ENCODE results near the gene TAAR9. TPM values are rescaled to one million over a fixed set of nuclear protein-coding genes. Genes with fewer than 3 reads are reported as not detected.

The TAAR9 gene
- total and polyA plus RNA-seq, 2 donors (not counting 1 experiment from before 2014, with no cell fraction given) = not detected

DNA sequence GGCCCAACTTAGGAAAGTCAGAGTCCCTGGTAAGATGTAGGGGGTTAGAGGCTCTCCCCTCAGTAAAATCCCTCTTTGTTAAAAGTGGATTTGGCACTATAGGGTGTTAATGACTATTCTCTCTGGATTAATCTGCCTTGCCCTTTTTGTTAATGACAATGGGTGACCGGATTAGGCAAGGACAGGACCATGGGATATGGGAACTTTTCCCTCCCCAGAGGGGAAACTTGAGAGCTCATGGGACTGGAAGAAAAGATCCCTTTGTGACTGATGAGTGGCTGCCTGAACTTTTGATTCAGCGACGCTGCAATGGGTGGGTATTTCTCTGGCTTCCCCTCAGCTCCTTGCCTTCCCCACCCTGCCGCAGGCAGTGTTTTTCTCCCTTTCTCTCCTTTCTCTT lies 12.2 kb upstream of the TAAR9 start:
- TF ChIP-seq, protein P1, sequence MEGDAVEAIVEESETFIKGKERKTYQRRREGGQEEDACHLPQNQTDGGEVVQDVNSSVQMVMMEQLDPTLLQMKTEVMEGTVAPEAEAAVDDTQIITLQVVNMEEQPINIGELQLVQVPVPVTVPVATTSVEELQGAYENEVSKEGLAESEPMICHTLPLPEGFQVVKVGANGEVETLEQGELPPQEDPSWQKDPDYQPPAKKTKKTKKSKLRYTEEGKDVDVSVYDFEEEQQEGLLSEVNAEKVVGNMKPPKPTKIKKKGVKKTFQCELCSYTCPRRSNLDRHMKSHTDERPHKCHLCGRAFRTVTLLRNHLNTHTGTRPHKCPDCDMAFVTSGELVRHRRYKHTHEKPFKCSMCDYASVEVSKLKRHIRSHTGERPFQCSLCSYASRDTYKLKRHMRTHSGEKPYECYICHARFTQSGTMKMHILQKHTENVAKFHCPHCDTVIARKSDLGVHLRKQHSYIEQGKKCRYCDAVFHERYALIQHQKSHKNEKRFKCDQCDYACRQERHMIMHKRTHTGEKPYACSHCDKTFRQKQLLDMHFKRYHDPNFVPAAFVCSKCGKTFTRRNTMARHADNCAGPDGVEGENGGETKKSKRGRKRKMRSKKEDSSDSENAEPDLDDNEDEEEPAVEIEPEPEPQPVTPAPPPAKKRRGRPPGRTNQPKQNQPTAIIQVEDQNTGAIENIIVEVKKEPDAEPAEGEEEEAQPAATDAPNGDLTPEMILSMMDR (IDR thresholded peaks at IDR 0.05) = no peak
- TF ChIP-seq EZH2 (IDR thresholded peaks at IDR 0.05; ENCODE audit: borderline replicate concordance, insufficient read depth, low read depth, low read length, poor library complexity, severe bottlenecking) = no peak
- Histone ChIP-seq H3K9me3 (ENCODE audit: control extremely low read depth in 1 of 3, control insufficient read depth in 2 of 3, insufficient read depth in 1 of 3, low read length in 2 of 3) (no peaks in the 10 kb centered on the region), H3K27me3 (replicated peaks in 1 of 4; ENCODE audit: control extremely low read depth in 1 of 4, control insufficient read depth in 3 of 4, insufficient read depth in 4 of 4, low read length in 3 of 4) (no peaks in the 10 kb centered on the region), H2AFZ (ENCODE audit: insufficient read depth, low read depth, low read length, poor library complexity, severe bottlenecking) (no peak overlapping the region), H4K20me1 (ENCODE audit: control insufficient read depth, insufficient read depth, low read length, poor library complexity, severe bottlenecking) (no peaks in the 10 kb centered on the region), H3K4me1 (ENCODE audit: control insufficient read depth in 2 of 2, insufficient read depth in 2 of 2, low read length in 2 of 2) (peaks cover 3 to 4% of the 10 kb centered on the region in 2 donors), H3K9ac (ENCODE audit: low read length) (no peak overlapping the region), H3K79me2 (ENCODE audit: control insufficient read depth, insufficient read depth, low read length) (peaks cover 5% of the 10 kb centered on the region), H3K27ac (ENCODE audit: low read length in 2 of 2) (no peak overlapping the region), H3K4me3 (ENCODE audit: control extremely low read depth in 1 of 5, extremely low read depth in 1 of 5, insufficient read depth in 1 of 5, low read depth in 2 of 5, low read length in 4 of 5) (no peak overlapping the region), H3K36me3 (replicated peaks in 1 of 2; ENCODE audit: control extremely low read depth in 1 of 2, control insufficient read depth in 1 of 2, extremely low read depth in 1 of 2, insufficient read depth in 2 of 2, low read length in 1 of 2) (no peaks in the 10 kb centered on the region), H3K4me2 (replicated peaks; ENCODE audit: low read depth, low read length, poor library complexity, severe bottlenecking) (no peak overlapping the region)
- H3K4me1 Mint-ChIP-seq = peaks cover 6% of the 10 kb centered on the region
- H3K27me3 Mint-ChIP-seq = no peaks in the 10 kb centered on the region
- no peak for ATAC-seq (ENCODE audit: low read depth)
- WGBS (ENCODE audit: insufficient coverage) = 50% methylated on average over 2 of the region's 4 CpGs
- H3K27ac Mint-ChIP-seq = no peak overlapping the region
- ChIA-PET POLR2A (no interaction called here), CTCF (interaction anchor here (1.3 to 2.7 kb wide), 2 partner anchors 11 to 246 kb away, joined by 4 to 13 read pairs; no protein-coding TSS in a partner anchor)
- intact Hi-C loops (cut with micrococcal nuclease) = no loop called here
- no peak for DNase-seq
- no peaks in the 10 kb centered on the region for H3K9me3 Mint-ChIP-seq (ENCODE audit: insufficient read depth)
- H3K4me3 Mint-ChIP-seq = no peak overlapping the region

DNA sequence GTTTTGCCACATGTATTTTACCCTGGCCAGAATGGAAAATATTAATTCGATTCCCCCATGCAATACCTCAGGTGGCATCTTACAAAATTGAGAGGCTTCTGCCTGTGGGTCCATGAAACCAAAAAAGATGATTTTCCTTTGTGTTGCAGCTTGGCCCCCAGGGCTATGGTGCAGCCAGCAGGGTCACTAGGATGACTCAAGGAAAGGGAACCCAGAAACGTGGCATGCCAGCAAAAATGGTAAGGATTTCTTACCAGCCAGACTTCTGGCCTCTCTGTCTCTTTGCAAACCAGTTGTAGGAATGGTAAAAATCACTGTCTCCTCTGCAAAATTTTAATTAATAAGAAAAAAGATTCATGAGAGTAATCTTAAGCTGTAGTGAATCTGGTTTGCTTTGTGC lies 11.6 kb upstream of the TAAR9 start:
- Histone ChIP-seq H2AFZ (ENCODE audit: insufficient read depth, low read depth, low read length, poor library complexity, severe bottlenecking) (no peak overlapping the region), H3K79me2 (ENCODE audit: control insufficient read depth, insufficient read depth, low read length) (peaks cover 5% of the 10 kb centered on the region), H3K9ac (ENCODE audit: low read length) (no peak overlapping the region), H3K4me3 (ENCODE audit: control extremely low read depth in 1 of 5, extremely low read depth in 1 of 5, insufficient read depth in 1 of 5, low read depth in 2 of 5, low read length in 4 of 5) (no peak overlapping the region), H3K27me3 (replicated peaks in 1 of 4; ENCODE audit: control extremely low read depth in 1 of 4, control insufficient read depth in 3 of 4, insufficient read depth in 4 of 4, low read length in 3 of 4) (no peaks in the 10 kb centered on the region), H3K4me2 (replicated peaks; ENCODE audit: low read depth, low read length, poor library complexity, severe bottlenecking) (no peak overlapping the region), H3K9me3 (ENCODE audit: control extremely low read depth in 1 of 3, control insufficient read depth in 2 of 3, insufficient read depth in 1 of 3, low read length in 2 of 3) (no peaks in the 10 kb centered on the region), H4K20me1 (ENCODE audit: control insufficient read depth, insufficient read depth, low read length, poor library complexity, severe bottlenecking) (no peaks in the 10 kb centered on the region), H3K36me3 (replicated peaks in 1 of 2; ENCODE audit: control extremely low read depth in 1 of 2, control insufficient read depth in 1 of 2, extremely low read depth in 1 of 2, insufficient read depth in 2 of 2, low read length in 1 of 2) (no peaks in the 10 kb centered on the region), H3K27ac (ENCODE audit: low read length in 2 of 2) (no peak overlapping the region), H3K4me1 (ENCODE audit: control insufficient read depth in 2 of 2, insufficient read depth in 2 of 2, low read length in 2 of 2) (peaks cover 3 to 4% of the 10 kb centered on the region in 2 donors)
- H3K4me3 Mint-ChIP-seq = no peak overlapping the region
- no peak overlapping the region for H3K27ac Mint-ChIP-seq
- H3K4me1 Mint-ChIP-seq = peaks cover 6% of the 10 kb centered on the region
- H3K9me3 Mint-ChIP-seq (ENCODE audit: insufficient read depth) = no peaks in the 10 kb centered on the region
- intact Hi-C loops (cut with micrococcal nuclease) = no loop called here
- H3K27me3 Mint-ChIP-seq = no peaks in the 10 kb centered on the region
- ChIA-PET POLR2A (no interaction called here), CTCF (interaction anchor here (0.9 to 2.7 kb wide), 8 partner anchors 10 to 254 kb away, joined by 3 to 13 read pairs (median 4); no protein-coding TSS in a partner anchor)
- WGBS (ENCODE audit: insufficient coverage) = 78% methylated on average over 1 of the region's 2 CpGs
- no peak for ATAC-seq (ENCODE audit: low read depth)
- no peak for DNase-seq
- no peak for TF ChIP-seq EZH2 (IDR thresholded peaks at IDR 0.05; ENCODE audit: borderline replicate concordance, insufficient read depth, low read depth, low read length, poor library complexity, severe bottlenecking)
- TF ChIP-seq, protein P1 (IDR thresholded peaks at IDR 0.05) = no peak
